ENCODE measurements around the gene TTI1. TPM values are rescaled to one million over a fixed set of nuclear protein-coding genes. Genes with fewer than 3 reads are reported as not detected.
A peak's percentile ranks its signal among the peaks of the same experiment; 100 is the strongest.

The TTI1 gene
- total RNA-seq, 4 donors from 2014 or later: 9.8 to 14.8 (median 12.5) TPM

GRCh38 chr20:37991908-37992307 lies 41.3 kb downstream of the TTI1 start:
- Histone ChIP-seq H3K27ac (peak overlapping the region; percentile 2 to 79 (median 68)), H3K4me1 (peaks cover 5 to 69% (median 31%) of the 10 kb centered on the region in 3 donors), H3K36me3 (peaks cover 0 to 34% of the 10 kb centered on the region in 2 donors), H3K4me3 (no peak overlapping the region), H3K9me3 (no peaks in the 10 kb centered on the region), H3K27me3 (no peaks in the 10 kb centered on the region)
- TF ChIP-seq POLR2A (IDR thresholded peaks at IDR 0.05) (no peak), POLR2AphosphoS5 (IDR thresholded peaks at IDR 0.05) (no peak), CTCF (IDR thresholded peaks at IDR 0.05) (no peak)
- no peak for ATAC-seq
- WGBS, 2 donors (ENCODE audit: low coverage in 1 of 2): 86% methylated on average over 4 of the region's 4 CpGs; no CpG with 5 or more reads in 1 of the 2 donors

- H3K4me3 ChIP-seq: no peak overlapping the region
- H3K4me1 ChIP-seq: peaks cover 5 to 75% (median 36%) of the 10 kb centered on the region in 3 donors
- WGBS, 2 donors (ENCODE audit: low coverage in 1 of 2): 14 to 25% methylated on average over 2 to 4 of the region's 4 CpGs
- no peaks in the 10 kb centered on the region for H3K9me3 ChIP-seq
- no peaks in the 10 kb centered on the region for H3K27me3 ChIP-seq
- peaks cover 0 to 28% of the 10 kb centered on the region in 2 donors for H3K36me3 ChIP-seq
- ATAC-seq: no peak
- H3K27ac ChIP-seq: peak overlapping the region; percentile 37 to 79 (median 68)
- TF ChIP-seq POLR2A (IDR thresholded peaks at IDR 0.05): no peak
- no peak for TF ChIP-seq EP300 (IDR thresholded peaks at IDR 0.05)
- no peak for TF ChIP-seq CTCF (IDR thresholded peaks at IDR 0.05)
- no peak for TF ChIP-seq POLR2AphosphoS5 (IDR thresholded peaks at IDR 0.05)
Observed at GRCh38 chr20:37991157-37991866, 41.9 kb downstream of the TTI1 start.

- H3K27me3 ChIP-seq: no peaks in the 10 kb centered on the region
- no peak for ATAC-seq
- H3K27ac ChIP-seq: peak overlapping the region in 3 of 4 donors; percentile 63 to 79 (median 72)
- H3K4me1 ChIP-seq: peaks cover 5 to 81% (median 36%) of the 10 kb centered on the region in 3 donors
- peaks cover 0 to 22% of the 10 kb centered on the region in 2 donors for H3K36me3 ChIP-seq
- H3K9me3 ChIP-seq: no peaks in the 10 kb centered on the region
- no peak overlapping the region for H3K4me3 ChIP-seq
- WGBS, 2 donors (ENCODE audit: low coverage in 1 of 2): 22 to 24% methylated on average over 8 of the region's 10 CpGs
- TF ChIP-seq CTCF (IDR thresholded peaks at IDR 0.05) (no peak), EP300 (IDR thresholded peaks at IDR 0.05) (no peak), POLR2AphosphoS5 (IDR thresholded peaks at IDR 0.05) (no peak), POLR2A (IDR thresholded peaks at IDR 0.05) (no peak)
Observed at GRCh38 chr20:37990571-37991151, 42.6 kb downstream of the TTI1 start.

- TF ChIP-seq POLR2AphosphoS5 (IDR thresholded peaks at IDR 0.05) (peak; percentile 27), CTCF (IDR thresholded peaks at IDR 0.05) (no peak)
- Histone ChIP-seq H3K36me3 (peaks cover 0 to 13% of the 10 kb centered on the region in 2 donors), H3K27me3 (no peaks in the 10 kb centered on the region), H3K9me3 (no peaks in the 10 kb centered on the region), H3K4me3 (no peak overlapping the region), H3K27ac (peak overlapping the region in 3 of 4 donors; percentile 63 to 79 (median 72)), H3K4me1 (peaks cover 5 to 90% (median 36%) of the 10 kb centered on the region in 3 donors)
- peak; percentile 32 for ATAC-seq
- WGBS, 2 donors (ENCODE audit: low coverage in 1 of 2): 41 to 59% methylated on average over 4 of the region's 7 CpGs
Observed at GRCh38 chr20:37989601-37990295, 43.5 kb downstream of the TTI1 start.

Data from gastroesophageal sphincter (tissue), 4 donors.